Measurements from ENCODE around the gene SORCS2.

The SORCS2 gene

DNA sequence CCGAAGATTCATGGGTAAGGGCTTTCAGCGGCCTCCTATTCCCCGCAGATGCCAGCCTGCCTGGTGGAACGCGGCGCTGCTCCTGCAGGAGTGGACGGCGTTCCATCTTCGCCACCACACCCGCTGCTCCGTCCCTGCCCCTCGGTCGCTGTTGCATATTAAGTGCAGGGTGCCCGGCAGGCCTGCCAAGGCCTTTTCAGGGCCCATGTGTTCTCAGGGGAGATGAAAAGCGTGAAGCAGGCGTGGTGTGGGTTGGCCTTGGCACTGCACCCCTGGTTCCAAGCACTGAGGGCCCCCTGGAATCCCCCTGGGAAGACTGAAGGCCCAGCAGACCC lies 52.0 kb downstream of the SORCS2 start:
- no peak for DNase-seq (ENCODE audit: low spot score)

- no peak for DNase-seq (ENCODE audit: low spot score)
Measured at GRCh38 chr4:7244751-7245320, 52.5 kb downstream of the SORCS2 start.

DNA sequence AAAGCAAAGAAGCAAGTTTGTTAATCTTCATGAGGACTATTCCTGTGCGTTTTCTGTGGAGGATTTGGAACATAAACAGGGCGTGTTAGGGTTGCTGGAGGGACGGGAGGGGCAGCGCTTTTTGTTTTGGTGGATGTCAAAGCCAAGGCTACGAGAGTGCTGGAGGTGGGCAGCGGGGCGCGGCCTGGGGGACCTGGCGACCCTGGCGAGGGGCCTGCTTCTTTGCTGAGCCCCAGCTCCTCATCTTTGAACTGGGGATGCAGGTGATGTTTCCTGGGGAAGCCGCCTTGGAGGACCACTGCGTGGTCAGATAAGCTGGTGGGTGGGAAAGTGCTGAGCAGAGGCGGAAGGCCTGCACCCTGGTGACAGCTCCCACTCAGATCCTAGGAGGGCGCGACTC lies 55.2 kb downstream of the SORCS2 start:
- DNase-seq (ENCODE audit: low spot score): no peak

- no peak for DNase-seq (ENCODE audit: low spot score)
Measured at GRCh38 chr4:7247946-7248345, 55.6 kb downstream of the SORCS2 start.

DNA sequence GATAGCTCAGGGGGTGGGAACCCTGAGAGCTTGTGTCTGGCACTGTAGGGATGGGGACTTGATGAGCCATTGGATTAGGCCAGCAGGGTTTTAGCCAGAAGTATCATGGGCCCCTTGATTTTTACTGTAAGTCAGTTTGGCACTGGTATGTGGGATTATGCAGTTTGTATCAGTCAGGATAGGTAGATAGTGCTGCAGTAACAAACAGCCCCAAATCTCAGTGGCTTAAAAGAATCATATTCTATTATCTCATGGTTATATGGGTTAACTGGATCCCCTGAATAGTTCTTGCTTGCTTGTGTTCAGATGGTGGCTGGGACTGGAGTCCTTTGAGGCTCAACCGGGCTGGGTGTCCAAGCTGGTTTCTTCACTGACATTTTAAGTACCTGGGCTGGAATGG lies 56.5 kb downstream of the SORCS2 start:
- DNase-seq (ENCODE audit: low spot score): no peak

DNA sequence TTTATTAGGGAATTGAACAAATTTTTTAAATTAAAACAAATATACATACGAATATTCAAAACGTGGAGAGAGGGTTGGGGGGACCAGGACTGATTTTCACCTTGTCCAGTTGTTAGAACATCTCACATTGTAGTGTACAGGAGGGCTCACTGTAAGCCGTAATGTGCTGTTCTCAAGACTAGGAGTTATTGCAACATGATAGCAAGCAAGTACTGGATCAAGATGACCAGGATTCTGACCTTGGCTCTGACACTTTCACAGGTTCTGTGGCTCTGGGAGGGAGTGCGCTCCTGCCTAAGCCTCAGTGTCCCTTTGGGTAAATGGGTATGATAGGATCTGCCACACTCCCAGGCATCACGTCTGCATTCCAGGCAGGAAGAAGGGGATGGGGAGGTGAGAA lies 59.0 kb downstream of the SORCS2 start:
- DNase-seq (ENCODE audit: low spot score): no peak

DNA sequence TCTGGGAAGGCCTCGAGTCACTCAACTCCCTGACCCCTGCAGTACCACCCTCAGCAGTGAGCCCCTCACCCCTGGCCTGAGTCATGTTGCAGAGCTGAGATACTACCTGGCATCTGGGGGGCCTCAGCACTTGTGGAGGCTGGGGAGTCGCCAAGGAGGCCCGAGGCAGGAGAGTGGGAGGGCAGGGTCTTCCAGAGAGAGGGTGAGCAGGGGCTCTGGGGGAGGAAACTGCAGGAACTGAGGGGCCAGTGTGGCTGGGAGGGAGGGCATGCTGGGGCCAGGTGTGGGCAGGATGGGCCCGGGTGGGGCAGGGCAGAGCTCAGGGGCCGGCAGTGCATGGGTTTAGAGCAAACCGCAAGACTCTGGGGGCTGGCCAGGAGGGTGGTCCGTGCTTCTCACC lies 59.7 kb downstream of the SORCS2 start:
- no peak for DNase-seq (ENCODE audit: low spot score)

- no peak for DNase-seq (ENCODE audit: low spot score)
Measured at GRCh38 chr4:7252510-7253340, 60.4 kb downstream of the SORCS2 start.

DNA sequence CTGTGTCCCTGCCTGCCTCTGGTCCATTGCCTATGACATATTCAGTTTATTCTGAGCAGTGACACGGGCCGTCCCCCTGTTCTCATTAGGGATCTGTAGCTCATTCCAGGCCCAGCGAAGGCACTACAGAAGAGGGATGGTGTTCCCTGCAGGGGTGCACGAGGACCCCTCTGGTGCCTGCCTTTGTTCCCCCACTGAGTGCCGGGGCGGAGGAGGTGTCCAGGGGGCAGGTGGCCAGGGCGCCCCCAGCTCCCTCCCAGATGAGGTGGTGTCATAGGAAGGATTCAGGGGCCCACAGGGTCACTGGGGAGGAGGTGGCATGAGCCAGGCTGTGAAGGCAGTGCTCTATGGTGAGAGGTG lies 61.0 kb downstream of the SORCS2 start:
- no peak for DNase-seq (ENCODE audit: low spot score)

- DNase-seq (ENCODE audit: low spot score): no peak
Measured at GRCh38 chr4:7253837-7254236, 61.5 kb downstream of the SORCS2 start.

DNA sequence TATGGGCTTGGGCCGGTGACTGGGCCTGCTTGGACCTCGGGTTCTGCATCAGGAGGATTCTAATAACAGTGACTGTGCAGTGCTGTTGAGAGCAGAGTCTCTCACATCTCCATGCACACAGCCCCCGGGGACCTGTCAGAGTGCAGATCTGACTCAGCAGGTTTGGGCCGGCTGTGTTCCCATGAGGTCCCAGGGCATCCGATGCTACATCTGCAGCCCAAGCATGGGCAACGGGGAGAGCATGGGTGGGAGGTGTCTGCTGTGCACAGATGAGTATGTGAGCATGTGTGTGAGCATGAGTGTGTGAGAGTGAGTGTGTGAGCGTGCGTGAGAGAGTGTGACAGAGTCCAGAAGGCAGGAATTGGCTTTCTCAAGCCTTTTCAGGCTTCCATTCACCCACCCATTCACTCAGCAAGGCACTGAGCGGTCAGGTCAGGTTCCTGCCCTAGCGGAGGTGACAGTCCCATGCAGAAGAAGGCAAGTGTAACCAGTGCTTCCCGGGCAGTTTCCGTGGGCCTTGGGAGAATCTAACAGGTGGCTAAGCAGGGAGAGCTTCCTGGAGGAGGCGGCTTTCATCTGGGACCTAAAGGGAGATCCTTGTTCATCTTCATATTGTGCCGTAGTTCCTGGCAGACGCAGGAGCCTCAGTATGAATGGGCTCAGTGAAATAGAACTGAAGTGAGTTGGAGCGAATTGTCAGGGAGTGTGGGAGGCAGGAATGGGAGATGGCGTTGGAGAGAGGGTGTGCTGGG lies 62.6 kb downstream of the SORCS2 start:
- no peak for DNase-seq (ENCODE audit: low spot score)

DNA sequence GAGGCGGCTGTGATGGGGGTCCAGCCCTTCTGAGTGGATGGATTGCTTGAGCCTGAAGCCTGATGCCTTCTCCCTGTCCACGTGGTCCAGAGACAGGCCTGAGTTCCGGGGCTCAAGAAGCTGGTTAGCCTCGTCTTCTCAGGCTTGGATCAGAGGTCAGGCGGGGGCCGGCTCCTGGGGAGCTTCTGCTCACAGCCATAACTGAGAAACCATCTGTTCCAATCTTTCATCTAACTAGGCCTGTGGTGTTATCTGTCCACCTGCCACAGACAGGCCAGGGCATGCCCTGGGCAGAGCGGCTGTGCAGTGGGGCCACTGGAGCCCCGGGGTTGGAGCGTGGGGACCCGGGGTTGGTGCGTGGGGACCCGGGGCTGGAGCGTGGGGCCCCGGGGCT lies 63.1 kb downstream of the SORCS2 start:
- DNase-seq (ENCODE audit: low spot score): no peak

DNA sequence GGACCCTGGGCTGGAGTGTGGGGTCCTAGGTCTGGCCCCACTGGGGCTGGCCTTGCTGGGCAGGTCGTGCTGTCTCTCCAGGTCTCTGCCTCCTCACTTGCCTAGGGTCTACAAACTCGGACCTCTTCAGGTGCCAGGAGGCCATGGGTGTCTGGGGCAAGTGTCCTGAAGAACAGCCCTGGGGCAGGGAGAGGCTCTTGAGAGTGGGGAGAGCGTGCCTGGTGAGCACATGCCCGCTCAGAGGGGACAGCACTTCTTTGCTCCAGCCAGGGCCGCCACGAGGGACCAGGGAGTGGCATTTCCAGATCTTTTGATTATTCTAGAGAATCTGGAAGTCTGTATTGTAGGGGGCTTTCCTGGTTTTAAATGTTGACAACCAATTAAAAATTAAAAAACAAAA lies 63.7 kb downstream of the SORCS2 start:
- DNase-seq (ENCODE audit: low spot score): no peak

GRCh38 chr4:7256984-7257810 lies 64.9 kb downstream of the SORCS2 start:
- DNase-seq (ENCODE audit: low spot score): no peak

- DNase-seq (ENCODE audit: low spot score): no peak
Measured at GRCh38 chr4:7259039-7259438, 66.7 kb downstream of the SORCS2 start.

- no peak for DNase-seq (ENCODE audit: low spot score)
Measured at GRCh38 chr4:7260569-7260968, 68.2 kb downstream of the SORCS2 start.

DNA sequence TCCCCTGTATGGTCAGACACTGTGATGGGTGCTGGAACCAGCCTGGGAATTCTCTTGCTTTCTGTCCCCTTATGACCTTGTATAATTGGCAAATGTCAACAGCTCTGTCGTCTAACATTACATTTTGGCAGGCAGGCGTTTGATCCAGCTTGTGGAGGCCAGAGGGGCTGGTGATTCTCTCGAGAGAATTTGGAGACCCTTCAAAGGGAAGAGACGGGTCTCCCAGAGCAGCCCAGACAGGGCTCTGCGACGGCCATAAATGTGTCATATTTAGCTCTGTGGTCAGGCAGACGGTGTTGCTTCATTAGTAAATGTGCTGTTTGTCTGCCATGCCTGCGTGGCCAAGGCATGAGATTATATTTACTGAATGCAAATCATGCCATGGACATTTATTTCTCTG lies 68.7 kb downstream of the SORCS2 start:
- DNase-seq (ENCODE audit: low spot score): no peak

GRCh38 chr4:7261536-7261935 lies 69.2 kb downstream of the SORCS2 start:
- no peak for DNase-seq (ENCODE audit: low spot score)

GRCh38 chr4:7262134-7262533 lies 69.8 kb downstream of the SORCS2 start:
- DNase-seq (ENCODE audit: low spot score): no peak

DNA sequence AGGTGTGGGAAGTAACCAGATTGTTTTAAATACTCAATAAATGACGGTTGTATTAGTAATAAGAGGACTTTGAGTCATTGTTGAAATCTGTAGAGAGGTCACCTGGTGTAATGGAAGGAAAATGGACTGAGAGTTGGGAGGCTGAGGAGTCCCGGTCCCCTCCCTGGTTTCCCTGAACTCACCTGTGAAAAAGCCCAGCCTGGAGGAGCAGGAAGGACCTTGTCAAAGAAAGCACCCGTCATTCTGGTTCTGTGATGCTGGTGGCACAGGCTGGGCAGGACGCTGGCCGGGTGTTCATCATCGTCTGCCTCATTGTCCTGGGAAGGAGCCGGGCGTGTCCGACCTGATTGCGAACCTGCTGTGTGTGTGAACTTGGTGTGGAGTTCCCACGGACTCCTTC lies 70.8 kb downstream of the SORCS2 start:
- no peak for DNase-seq (ENCODE audit: low spot score)

GRCh38 chr4:7264694-7265093 lies 72.4 kb downstream of the SORCS2 start:
- no peak for DNase-seq (ENCODE audit: low spot score)

DNA sequence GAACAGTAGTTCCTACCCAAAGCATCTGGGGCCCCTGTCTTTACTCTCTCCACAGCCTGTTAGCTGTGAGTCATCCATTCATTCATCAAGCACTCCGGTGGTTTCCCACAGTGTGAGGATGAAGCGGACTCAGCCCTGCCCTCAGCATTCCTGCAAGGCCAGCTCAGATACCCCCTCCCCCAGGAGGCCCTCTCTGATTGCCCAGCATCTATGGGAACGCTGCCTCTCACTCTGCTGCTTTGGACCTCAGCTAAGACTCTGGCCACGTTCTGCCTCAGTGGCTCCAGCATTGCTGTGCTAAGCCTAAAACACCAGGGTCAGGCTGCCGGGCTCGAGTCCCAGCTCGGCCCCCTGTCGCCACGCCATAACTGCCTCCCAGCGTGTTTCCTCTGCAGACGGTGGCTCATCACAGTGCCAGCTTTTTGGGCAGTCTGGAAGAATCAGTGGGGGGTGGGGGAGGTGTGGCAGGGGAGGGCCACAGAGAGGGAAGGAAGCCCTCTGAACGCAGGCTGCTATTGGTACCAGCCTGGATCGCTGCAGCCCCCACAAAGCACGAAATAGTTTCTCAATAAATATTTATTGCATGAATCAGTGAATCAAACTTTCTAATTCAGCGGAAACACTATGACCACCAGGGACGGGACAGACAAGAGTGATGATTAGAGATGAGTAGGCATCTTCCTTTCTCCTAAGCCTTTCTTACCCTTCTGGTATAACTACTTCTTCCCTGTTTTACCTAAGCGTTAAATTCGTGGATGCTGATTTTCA lies 74.4 kb downstream of the SORCS2 start:
- no peak for DNase-seq (ENCODE audit: low spot score)

Data from CD4-positive, alpha-beta T cell treated with Interleukin-2 at 100 ng/mL for 4 hours (primary cell).